HEK293T (cell line): ENCODE data around the gene DTHD1.

Experiments used
- CTCF ChIA-PET: fragments of 350-600 bp; formaldehyde crosslinking; extraction: SDS; loops from one replicate; lab custom pipeline; 2021; ENCODE audit warnings: antibody characterized with exemption, inconsistent platforms; lab: Yijun Ruan, JAX
- POLR2A ChIA-PET: fragments of 350-600 bp; formaldehyde crosslinking; extraction: SDS; loops from one replicate; lab custom pipeline; 2020; ENCODE audit warnings: antibody characterized with exemption, inconsistent platforms; lab: Yijun Ruan, JAX
- DNase-seq: peaks from one replicate; pipeline ENCODE4 v3.0.0; 2012; ENCODE audit warnings: mixed read lengths; ENCODE audit errors: extremely low spot score
- ARNT ChIP-seq: fragments of 450-650 bp; IDR thresholded peaks from 2 replicates; pipeline ENCODE4 v1.6.1; 2017; ENCODE audit warnings: mild to moderate bottlenecking
- BHLHE40 ChIP-seq: fragments of 450-650 bp; IDR thresholded peaks from 2 replicates; pipeline ENCODE4 v1.6.1; 2016; ENCODE audit warnings: mild to moderate bottlenecking, moderate library complexity, borderline replicate concordance
- CTBP1 ChIP-seq: fragments of 450-650 bp; IDR thresholded peaks from 2 replicates; pipeline ENCODE4 v1.6.1; 2016; ENCODE audit warnings: borderline replicate concordance
- ELF4 ChIP-seq: fragments of 450-650 bp; IDR thresholded peaks from 2 replicates; pipeline ENCODE4 v1.6.1; 2017; ENCODE audit warnings: antibody characterized with exemption
- FOXA1 ChIP-seq: fragments of 450-650 bp; IDR thresholded peaks from 2 replicates; pipeline ENCODE4 v1.6.1; 2016; ENCODE audit warnings: mild to moderate bottlenecking
- FOXK2 ChIP-seq: fragments of 450-650 bp; IDR thresholded peaks from 2 replicates; pipeline ENCODE4 v1.6.1; 2016; ENCODE audit warnings: mild to moderate bottlenecking
- FOXM1 ChIP-seq: fragments of 450-650 bp; IDR thresholded peaks from 2 replicates; pipeline ENCODE4 v1.6.1; 2017; ENCODE audit warnings: mild to moderate bottlenecking, borderline replicate concordance
- HDGF ChIP-seq: fragments of 450-650 bp; IDR thresholded peaks from 2 replicates; pipeline ENCODE4 v1.6.1; 2017; ENCODE audit warnings: antibody characterized with exemption, borderline replicate concordance
- L3MBTL2 ChIP-seq: fragments of 450-650 bp; conservative IDR thresholded peaks from 2 replicates; pipeline ENCODE4 v1.6.1; 2016; ENCODE audit warnings: mild to moderate bottlenecking
- LEF1 ChIP-seq: fragments of 450-650 bp; IDR thresholded peaks from 2 replicates; pipeline ENCODE4 v1.6.1; 2017; ENCODE audit warnings: mild to moderate bottlenecking, borderline replicate concordance
- NFRKB ChIP-seq: fragments of 450-650 bp; IDR thresholded peaks from 2 replicates; pipeline ENCODE4 v1.6.1; 2016; ENCODE audit warnings: mild to moderate bottlenecking, moderate library complexity
- SP1 ChIP-seq: fragments of 450-650 bp; IDR thresholded peaks from 2 replicates; pipeline ENCODE4 v1.6.1; 2017
- SUZ12 ChIP-seq: fragments of 450-650 bp; IDR thresholded peaks from 2 replicates; pipeline ENCODE4 v1.6.1; 2016; ENCODE audit warnings: mild to moderate bottlenecking
- TARDBP ChIP-seq: fragments of 450-650 bp; IDR thresholded peaks from 2 replicates; pipeline ENCODE4 v1.6.1; 2016
- ZNF384 ChIP-seq: fragments of 450-650 bp; IDR thresholded peaks from 2 replicates; pipeline ENCODE4 v1.6.1; 2016
- TF ChIP-seq, protein P1 (sequence below): fragments of 450-650 bp; IDR thresholded peaks from 2 replicates; pipeline ENCODE4 v1.6.1; 2016

The DTHD1 gene

DNA sequence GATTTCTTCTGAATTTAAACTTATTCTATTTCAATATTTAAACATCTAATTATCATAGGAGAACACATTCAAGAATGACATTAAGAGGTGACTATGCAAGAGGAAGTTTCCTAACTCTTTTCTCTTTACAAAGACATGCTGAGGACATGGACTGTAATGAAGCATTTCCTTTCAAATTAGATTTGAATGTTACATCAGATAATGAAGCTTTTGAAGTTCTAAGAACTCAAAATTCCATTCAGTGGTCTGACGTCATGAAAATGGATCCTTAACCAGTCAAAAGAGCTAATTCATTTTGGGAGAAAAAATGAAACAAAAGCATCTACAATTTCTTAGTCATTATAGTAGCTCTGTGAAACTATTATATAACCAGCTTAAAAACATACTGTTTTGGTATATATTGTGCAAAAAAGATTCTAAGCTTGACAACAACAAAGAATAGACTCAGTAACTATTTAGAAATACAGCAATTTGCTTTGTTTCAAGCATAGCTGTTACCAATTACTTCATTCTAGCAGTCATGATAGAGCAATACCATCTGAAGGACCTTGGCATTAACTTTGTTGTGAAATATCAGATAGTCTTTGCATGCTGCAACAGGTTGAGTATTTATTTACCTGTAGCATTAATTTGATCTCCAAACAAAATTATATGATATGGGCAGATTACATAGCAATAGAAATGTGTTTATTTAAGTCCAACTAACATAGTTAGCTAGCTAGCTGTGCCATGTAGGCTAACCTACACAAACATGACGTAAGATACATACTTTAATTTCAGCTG lies 13.7 kb upstream of the DTHD1 start:
- POLR2A ChIA-PET = no interaction called here
- CTCF ChIA-PET = no interaction called here
- TF ChIP-seq FOXM1 = no peak
- TF ChIP-seq ZNF384 = no peak
- TF ChIP-seq NFRKB = no peak
- no peak for TF ChIP-seq SUZ12
- no peak for TF ChIP-seq LEF1
- TF ChIP-seq HDGF = no peak
- no peak for TF ChIP-seq TARDBP
- no peak for TF ChIP-seq ELF4
- TF ChIP-seq CTBP1 = no peak
- TF ChIP-seq, protein P1, sequence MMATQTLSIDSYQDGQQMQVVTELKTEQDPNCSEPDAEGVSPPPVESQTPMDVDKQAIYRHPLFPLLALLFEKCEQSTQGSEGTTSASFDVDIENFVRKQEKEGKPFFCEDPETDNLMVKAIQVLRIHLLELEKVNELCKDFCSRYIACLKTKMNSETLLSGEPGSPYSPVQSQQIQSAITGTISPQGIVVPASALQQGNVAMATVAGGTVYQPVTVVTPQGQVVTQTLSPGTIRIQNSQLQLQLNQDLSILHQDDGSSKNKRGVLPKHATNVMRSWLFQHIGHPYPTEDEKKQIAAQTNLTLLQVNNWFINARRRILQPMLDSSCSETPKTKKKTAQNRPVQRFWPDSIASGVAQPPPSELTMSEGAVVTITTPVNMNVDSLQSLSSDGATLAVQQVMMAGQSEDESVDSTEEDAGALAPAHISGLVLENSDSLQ = no peak
- TF ChIP-seq SP1 = no peak

DNA sequence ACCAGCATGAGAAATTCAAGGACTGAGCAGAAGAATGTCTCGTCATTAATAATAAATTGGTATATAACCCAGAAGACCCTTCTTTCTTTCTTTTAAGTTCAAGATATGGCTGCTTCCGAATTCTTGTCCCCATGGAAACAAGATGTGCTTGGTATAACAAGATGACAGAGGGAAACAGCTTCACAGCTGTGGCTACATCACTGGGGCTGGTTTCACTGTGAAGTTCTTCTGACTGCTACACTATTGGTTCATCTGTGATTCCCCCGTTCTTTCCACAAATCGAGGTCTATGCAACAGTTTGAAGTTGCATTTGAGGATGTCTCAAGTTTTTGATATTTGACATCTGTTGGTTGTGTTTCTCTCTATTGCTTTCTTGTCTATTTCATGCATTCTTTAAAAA lies 12.3 kb upstream of the DTHD1 start:
- ChIA-PET POLR2A (no interaction called here), CTCF (no interaction called here)
- DNase-seq = no peak
- TF ChIP-seq SP1 (no peak), ELF4 (no peak), FOXK2 (no peak), CTBP1 (no peak), HDGF (no peak), L3MBTL2 (no peak), NFRKB (no peak), SUZ12 (no peak), FOXA1 (no peak), ZNF384 (no peak), TARDBP (no peak), BHLHE40 (no peak), FOXM1 (no peak), LEF1 (no peak), ARNT (no peak)
- TF ChIP-seq, protein P1 = no peak

More for the DNA sequence above, 13.7 kb upstream of the DTHD1 start:
- no peak for DNase-seq

DNA sequence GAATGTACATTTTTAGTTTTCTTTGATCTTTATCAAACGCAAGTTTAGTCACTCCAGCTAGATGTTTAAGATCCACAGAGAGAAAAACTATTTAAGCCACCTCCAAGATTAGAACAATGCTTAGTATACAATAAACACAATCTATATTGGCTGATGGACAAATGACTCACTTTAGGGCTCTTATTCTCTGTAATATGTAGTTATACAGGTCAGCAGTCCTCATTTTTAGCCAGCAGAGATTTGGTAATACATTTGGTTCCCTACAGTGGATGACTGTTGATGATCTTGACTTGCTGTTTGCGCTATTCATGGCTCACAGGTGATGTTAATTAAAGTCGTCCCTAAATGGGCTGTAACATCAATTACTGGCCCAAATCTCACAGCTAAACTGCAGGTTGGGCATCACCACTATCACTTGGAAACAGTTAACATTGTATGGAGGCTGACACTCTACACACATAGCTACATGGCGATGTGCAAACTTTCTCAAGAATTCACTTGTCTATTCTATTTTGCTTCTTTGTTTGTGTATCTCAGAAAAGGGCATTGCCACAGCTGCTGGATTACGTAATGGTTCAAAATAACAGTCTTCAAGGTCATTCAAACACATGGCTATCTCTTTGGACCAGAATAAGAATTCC lies 11.8 kb upstream of the DTHD1 start:
- ChIA-PET CTCF (no interaction called here), POLR2A (no interaction called here)
- TF ChIP-seq FOXM1 (no peak), ARNT (no peak), CTBP1 (no peak), SP1 (no peak), LEF1 (no peak), SUZ12 (no peak), ZNF384 (no peak), FOXK2 (no peak), ELF4 (no peak), NFRKB (no peak), TARDBP (no peak), FOXA1 (no peak), L3MBTL2 (no peak)
- TF ChIP-seq, protein P1 = no peak
- no peak for DNase-seq

DNA sequence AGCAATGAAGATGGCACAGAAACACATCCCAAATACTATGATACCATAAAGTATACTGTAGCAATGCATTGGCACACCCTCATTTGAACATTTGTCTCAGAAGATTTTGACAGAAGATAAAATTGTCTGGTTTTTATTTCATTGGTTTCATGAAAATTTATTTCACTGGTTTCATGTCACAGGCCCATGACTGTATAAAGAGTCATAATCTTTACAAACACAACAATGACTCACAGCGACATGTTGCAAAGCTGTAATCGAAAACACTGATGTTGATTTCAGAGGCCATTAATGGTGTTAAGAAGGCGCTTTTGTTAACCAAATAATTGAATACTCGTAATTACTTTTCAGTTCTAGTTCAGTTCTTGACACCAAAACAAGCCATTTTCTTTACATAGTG lies 8.1 kb upstream of the DTHD1 start:
- ChIA-PET CTCF (no interaction called here), POLR2A (no interaction called here)
- TF ChIP-seq FOXM1 (no peak), FOXK2 (no peak), TARDBP (no peak), LEF1 (no peak), ARNT (no peak), BHLHE40 (no peak), ELF4 (no peak), FOXA1 (no peak), SUZ12 (no peak), SP1 (no peak)
- TF ChIP-seq, protein P1 = no peak
- DNase-seq = no peak

DNA sequence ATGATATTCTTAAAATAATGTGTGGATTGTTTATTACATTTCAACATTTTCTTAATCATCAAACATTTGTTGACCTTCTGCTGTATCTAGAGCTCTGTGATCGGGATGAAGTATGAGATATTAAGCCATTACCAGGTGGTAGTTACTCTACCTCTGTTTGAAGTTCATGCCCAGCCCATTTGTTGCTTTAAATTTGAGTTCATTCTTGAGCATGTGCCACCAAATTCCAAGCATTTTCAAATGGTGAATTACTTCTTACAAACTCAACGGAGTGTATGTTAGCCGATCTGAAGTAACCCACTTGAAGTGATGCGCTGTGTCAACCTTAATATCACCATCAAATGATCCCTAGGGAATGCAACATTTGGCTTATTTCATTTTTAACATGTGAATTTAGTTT lies 7.3 kb upstream of the DTHD1 start:
- POLR2A ChIA-PET = no interaction called here
- no peak for DNase-seq
- CTCF ChIA-PET = no interaction called here
- TF ChIP-seq SUZ12 = no peak
- no peak for TF ChIP-seq ARNT
